ENCODE measurements around the gene CLEC16A. TPM values are rescaled to one million over a fixed set of nuclear protein-coding genes. Genes with fewer than 3 reads are reported as not detected.

CLEC16A gene
- polyA plus RNA-seq, 3 donors = 24.2 to 26.8 (median 24.9) TPM

DNA sequence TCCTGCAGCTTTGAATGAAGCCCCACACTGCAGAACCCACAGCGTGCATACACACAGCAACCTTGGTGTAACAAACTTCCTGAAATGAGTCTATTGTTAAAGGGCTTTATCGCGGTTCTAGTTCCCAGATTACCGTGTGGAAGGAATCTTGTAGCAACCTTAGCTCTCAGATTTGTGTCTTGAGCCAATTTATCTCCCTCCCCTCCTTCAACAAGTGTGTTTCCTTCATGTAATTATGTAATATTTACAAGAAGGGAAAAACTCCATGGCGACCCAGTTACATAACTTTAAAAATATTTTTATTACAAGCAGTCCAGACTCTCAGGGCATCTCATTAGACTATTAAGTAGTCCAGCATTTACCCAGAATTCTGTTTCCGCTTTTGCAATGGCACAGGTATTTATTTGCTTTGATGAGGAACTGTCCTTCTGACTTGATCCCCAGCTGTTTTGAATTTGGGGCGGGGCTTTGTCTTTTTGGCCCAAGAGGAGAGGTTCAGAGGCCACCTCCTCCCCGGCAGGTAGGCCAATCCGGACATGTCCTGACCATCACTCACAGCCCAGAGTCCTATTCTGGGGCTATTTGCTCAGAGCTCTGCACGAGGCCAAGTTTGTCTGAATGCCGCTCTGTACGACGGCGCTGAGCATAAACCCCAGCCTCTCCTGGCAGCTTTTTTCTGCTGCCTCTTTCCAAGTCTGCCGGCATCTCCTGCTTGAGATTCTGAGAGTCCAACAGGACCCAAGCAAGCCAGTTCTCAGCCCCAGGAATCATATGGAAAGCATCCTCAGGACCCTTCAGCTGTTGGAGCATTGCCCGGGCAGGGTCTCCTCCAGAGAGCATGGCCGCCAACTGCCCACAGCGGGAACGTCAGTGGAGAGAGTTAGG, 35.6 kb downstream of the CLEC16A start:
- DNase-seq (ENCODE audit: extremely low read depth in 1 of 11, low read depth in 9 of 11, low spot score in 4 of 11) = no peak

DNA sequence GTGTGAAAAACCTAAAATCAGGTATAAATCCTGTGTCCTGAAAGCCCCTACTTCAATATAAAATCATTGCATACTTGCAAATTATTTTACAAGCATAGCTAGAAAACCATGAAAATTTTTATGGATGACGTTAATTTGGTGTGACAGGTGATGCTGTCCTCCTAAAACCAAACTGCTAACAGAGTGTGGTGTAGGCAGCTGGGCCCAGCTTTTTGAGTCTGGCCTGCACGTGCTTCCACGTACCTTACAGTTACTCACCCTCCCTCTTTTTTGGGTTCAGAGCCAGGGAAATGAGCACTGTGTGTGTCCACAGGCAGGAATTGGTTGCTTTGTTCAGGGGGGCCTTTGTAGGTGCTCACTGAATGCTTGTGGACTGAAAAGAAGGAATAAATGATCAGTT, 36.4 kb downstream of the CLEC16A start:
- no peak for DNase-seq (ENCODE audit: extremely low read depth in 1 of 11, low read depth in 9 of 11, low spot score in 4 of 11)

DNA sequence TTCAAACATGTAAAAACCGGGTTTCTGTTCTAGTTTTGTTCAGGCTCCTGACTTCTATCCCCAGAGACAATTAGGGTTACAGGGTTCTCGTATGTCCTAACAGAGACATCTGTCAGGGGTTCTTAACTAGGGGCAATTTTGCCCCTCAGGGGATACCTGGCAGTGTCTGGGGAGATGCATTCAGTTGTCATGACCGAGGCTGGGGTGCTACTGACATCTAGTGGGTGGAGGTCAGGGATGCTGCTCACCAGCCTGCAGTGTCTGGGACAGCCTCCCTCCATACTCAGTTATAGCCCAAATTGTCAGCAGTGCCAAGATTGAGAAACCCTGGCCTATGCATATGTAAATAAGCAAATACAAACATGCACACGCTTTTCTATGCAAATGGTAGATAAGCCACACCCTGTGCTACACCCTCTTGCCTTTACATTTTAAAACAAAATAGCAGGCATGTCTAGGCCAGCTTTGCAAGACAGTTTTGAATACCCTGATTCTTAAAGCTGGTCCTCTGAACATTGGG, 37.4 kb downstream of the CLEC16A start:
- no peak for DNase-seq (ENCODE audit: extremely low read depth in 1 of 11, low read depth in 9 of 11, low spot score in 4 of 11)

DNA sequence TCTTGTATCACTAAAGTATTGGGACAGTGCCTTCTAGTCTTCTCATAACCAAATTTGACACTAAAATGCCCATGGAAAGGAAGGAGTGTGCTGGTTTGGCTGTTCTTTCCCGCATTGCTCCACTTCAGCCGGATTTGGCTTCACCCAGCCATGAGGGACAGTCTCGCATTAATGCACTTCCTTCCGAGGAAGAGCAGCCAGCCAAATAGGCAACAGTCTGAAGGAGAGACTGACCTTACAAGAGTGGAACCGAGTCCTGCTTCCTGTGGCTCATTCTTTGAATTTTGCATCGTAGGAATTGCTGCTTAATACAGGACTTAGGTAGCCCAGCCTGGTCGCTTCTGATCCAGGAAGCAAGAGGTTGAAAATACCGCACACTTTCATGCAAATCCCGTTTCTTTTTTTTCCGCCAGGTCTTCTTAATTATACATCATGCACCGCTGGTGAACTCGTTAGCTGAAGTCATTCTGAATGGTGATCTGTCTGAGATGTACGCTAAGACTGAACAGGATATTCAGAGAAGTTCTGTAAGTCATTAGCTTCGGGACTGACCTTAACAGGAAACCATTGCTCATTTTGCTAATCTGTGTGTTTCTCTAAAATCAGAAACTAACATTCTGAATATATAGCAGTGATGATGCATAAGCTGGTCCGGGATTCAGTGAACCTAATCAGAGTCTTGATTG, 38.2 kb downstream of the CLEC16A start:
- no peak for DNase-seq (ENCODE audit: extremely low read depth in 1 of 11, low read depth in 9 of 11, low spot score in 4 of 11)

DNA sequence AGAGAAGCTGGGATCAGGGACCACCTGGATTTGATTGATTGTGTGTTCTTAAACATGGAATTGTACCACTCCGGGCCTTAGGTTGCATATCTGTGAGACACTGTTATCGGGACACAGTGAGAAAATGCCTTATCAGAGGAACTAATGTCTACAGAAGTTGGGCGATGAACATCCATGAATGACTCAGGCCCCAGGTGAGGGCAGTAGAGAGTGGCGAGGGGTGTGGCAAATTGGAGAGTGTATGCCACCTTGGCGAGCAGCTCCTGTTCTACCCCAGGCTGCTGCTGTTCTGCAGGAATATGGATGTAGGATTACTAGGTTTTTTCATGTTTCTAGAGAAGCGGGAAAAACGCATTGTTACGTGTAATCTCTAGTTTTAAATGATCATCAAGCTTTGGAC, 38.8 kb downstream of the CLEC16A start:
- no peak for DNase-seq (ENCODE audit: extremely low read depth in 1 of 11, low read depth in 9 of 11, low spot score in 4 of 11)

DNA sequence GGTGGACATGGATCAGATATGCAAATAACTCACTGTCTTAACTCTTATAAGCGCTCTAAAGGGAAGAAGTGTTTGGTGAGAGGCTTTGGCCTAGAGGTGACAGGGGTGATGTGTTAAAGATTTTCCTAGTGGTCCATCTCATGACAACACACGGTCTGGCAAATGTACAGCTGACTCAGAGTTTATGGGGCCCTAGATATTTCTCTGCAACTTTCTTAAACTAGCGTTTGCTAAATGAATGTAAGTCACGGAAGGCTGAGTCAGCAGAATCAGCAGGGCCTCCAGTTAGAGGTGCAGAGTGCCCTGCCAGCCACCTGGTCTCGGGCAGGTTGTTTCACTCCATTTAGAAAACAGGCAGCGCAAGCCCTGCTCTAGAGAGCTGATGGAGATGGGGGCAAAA, 40.1 kb downstream of the CLEC16A start:
- DNase-seq (ENCODE audit: extremely low read depth in 1 of 11, low read depth in 9 of 11, low spot score in 4 of 11) = no peak

DNA sequence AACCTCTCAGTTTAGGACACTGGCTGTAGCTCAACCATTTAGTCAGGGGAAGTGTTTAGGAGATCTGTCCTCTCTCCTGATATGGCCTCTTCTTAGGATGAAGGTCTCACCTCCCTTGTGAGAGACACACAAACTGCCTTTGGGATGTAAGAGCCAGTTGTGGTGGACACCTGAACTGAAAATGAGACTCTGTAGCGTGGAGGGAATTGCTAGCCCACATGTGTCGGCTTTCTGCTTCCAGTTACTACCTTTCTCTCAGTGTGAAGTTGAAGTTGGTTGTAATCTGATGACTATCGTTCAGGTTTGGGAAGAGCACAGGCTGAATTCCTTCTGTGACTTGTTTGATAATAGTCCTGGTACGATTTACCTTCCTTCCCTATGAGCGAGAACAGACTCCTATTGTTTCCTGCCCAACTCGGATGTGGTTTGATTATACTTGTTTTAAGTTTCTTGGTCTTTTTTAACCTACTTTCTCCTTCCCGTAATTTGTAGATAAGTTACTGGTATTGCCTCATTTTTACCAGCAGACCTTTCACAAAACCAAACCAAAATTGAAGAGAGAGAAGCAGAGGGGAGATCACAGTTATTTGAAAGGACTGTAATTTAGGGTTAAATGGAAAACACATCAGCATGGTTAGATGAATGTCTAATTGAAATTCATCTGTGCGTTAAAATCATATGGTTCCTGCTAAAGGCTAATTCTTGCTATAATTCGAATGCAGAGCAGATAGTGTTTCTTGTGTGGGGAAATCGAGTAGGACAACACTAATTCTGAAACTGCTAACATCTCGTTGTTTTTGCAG, 43.2 kb downstream of the CLEC16A start:
- no peak for DNase-seq (ENCODE audit: extremely low read depth in 1 of 11, low read depth in 9 of 11, low spot score in 4 of 11)

DNA sequence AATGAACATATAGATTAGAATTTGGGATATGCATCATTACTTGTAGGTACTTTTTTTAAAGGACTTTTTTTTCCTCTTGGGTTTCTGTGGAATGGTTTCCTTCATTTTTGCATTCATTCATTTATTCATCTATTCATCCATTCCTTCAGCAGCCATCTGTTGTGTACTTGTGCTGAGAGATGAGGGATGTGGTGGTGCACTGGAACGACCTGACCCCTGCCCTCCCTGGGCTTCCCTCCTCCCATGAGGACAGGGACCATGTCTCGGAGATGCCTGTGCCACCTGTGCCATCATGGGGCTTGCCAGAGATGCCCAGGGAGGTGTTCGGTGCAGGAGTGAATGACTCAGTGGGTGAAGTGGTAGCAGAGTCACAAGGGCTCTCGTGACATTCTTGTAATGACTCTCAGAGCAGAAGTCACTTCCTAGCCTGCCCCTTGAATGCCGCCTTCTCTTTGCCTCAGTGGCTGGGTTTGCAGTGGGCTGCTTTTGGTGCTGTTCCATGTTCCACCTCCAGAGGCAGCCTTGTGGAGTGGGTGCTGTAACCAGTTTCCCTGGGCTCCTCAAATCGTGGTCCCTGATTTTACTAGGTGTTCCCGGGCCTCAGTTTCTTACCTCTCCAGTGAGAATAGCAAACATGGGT, 43.9 kb downstream of the CLEC16A start:
- no peak for DNase-seq (ENCODE audit: extremely low read depth in 1 of 11, low read depth in 9 of 11, low spot score in 4 of 11)

DNA sequence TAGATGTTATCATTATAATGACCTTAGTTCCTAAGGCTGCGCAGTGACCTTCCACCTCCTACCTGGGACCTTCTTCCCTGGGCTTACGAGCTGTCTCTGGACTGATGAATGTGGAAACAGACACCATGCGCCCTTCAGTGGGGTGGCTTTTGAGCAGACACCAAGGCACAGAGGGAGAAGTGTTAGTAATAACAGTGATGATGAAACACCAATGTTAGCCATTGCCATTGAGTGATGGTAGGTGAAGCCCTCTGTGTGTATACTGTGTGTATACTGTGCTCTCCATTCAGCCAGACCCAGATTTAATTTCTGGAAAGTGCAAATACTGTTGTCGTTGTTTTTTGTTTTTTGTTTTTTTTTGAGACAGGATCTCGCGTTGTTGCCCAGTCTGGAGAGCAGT, 44.5 kb downstream of the CLEC16A start:
- no peak for DNase-seq (ENCODE audit: extremely low read depth in 1 of 11, low read depth in 9 of 11, low spot score in 4 of 11)

DNA sequence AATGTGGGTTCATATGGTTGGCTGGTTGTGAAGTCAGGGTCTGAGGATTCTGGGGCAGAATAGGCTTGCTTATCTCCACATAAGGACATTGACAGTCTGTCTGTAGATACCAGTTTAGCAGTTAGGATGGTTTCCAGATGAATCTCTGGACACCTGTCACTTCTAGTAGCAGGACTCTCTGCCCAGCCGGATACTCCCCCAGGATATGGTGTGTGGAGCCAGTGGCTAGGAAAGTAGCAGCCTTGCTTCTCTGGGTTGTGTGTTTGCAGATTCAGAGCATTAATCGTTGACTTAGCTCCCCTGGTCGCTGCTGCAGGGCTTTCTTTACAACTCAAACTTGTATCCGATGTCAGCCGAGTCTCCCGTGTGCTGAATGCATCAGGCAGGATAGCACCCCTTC, 45.2 kb downstream of the CLEC16A start:
- DNase-seq (ENCODE audit: extremely low read depth in 1 of 11, low read depth in 9 of 11, low spot score in 4 of 11) = no peak

DNA sequence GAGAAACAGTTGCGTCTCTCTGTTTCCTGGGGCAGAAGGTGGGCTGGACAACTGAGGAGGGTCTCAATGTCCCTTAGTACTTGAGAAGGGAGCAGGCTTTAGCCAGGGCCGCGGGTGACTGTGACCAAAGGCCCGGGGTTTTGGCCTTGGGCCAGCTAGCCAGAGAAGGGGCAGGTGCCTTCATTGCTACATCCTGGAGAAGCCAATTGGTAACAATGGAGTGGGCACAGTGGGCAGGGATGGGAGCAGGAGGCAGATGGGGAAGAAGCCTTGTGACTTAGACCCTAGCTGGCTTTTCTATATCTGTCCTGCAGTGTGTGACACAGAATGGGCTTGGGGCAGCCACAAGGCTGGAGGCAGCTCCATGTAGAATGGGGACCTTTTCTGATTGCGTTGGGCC, 46.0 kb downstream of the CLEC16A start:
- DNase-seq (ENCODE audit: extremely low read depth in 1 of 11, low read depth in 9 of 11, low spot score in 4 of 11) = no peak

DNA sequence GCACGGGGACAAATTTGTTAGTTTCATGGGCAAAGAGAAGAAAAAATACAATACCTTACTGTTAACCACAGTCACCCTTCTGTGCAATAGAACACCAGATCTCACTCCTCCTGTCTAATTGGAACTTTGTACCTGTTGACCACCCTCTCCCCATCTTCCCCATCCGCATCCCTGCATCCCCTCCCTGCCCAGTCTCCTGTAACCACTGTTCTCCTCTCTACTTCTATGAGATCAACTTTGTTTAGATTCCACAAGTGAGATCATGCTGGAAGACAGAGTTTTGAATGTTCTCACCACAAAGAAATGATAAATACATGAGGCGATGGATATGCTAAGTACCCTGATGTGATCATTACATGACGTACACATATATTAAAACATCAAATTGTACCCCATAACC, 47.7 kb downstream of the CLEC16A start:
- DNase-seq (ENCODE audit: extremely low read depth in 1 of 11, low read depth in 9 of 11, low spot score in 4 of 11) = no peak

DNA sequence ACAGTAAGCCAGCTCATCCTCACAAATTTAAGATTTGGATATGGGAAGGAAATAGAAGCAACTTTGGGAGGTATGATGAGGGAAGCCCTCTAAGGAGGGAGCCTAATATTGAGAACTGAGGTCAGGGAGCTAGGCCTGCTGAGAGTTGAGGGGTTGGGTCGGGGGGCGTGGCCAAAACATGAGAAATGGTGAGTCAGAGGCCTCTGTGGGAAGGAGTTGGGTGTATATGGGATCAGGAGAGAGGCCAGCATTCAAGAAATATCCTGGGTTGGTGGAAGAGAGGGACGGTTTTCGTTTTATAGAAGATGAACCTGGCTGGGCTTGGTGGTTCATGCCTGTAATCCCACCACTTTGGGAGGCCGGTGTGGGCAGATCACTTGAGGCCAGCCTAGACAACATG, 48.4 kb downstream of the CLEC16A start:
- DNase-seq (ENCODE audit: extremely low read depth in 1 of 11, low read depth in 9 of 11, low spot score in 4 of 11) = no peak

DNA sequence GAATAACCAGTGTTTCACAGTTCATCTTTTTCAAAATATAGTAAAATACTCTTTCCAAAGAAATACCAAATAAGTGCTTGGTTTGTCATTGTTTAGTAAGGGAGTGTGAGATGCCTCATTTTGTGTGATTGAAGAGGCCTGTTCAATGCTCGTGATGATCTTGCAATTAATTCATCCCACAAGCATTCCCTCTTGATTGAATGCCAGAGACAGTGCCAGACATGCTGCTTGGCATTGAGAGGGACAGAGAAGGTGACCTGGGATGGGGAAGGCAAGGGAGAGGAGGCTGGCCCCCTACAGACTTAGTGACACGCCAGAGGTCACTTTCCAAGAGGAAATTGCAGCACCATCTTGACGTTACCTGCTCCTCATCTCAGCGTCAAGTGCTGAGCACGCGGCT, 49.3 kb downstream of the CLEC16A start:
- no peak for DNase-seq (ENCODE audit: extremely low read depth in 1 of 11, low read depth in 9 of 11, low spot score in 4 of 11)

DNA sequence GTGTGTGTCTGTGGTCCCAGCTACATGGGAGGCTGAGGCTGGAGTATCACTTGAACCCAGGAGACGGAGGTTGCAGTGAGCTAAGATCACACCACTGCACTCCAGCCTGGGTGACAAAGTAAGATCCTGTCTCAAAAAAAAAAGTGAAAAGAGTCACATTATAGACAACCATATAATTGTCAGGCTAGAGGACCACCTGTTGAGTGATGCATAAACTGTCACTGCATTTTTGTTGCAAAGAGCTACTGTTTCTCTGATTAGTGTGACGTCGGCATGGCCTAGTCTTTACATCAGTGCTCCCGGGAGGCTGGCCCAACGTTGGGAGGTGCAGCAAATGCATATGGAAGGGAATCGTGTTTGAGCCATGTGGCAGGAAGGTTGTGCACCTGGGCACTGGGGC, 50.2 kb downstream of the CLEC16A start:
- DNase-seq (ENCODE audit: extremely low read depth in 1 of 11, low read depth in 9 of 11, low spot score in 4 of 11) = no peak

DNA sequence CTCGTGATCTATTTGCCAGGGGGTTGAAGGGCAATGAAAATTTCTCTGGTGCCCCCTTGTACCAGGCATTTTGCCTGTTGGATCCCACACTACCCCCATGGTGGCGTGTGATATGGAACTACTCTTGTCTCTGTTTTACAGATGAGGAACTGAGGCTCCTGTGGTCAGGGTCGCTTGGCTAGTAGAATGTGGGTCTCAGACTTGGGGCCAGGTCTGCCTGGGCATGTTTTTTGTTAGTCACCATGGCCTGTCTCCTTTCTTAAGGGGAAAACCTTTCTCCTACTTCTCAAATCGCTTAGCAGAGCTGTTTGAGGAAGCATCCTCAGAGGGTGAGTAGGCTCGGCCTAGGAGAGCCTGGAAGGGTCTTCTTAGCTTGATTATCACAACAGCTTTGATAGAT, 51.2 kb downstream of the CLEC16A start:
- DNase-seq (ENCODE audit: extremely low read depth in 1 of 11, low read depth in 9 of 11, low spot score in 4 of 11) = no peak

DNA sequence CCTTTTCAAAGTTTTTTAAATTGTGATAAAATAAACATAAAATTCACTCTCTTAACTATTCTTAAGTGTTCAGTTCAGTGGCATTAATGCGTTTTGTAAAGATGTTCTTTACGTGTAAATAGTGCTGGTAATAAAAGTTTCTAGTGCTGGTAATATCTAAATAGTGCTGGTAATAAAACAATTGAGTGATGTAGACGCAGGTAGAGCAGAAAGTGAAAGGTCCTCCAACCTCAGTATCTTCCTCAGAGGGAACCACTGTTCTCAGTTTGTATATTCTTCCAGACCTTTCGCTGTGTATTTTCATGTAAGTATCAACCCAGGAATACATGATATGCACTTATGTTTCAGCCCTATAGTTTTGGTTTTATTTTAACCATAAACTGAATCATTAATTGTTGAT, 53.1 kb downstream of the CLEC16A start:
- DNase-seq (ENCODE audit: extremely low read depth in 1 of 11, low read depth in 9 of 11, low spot score in 4 of 11) = no peak

DNA sequence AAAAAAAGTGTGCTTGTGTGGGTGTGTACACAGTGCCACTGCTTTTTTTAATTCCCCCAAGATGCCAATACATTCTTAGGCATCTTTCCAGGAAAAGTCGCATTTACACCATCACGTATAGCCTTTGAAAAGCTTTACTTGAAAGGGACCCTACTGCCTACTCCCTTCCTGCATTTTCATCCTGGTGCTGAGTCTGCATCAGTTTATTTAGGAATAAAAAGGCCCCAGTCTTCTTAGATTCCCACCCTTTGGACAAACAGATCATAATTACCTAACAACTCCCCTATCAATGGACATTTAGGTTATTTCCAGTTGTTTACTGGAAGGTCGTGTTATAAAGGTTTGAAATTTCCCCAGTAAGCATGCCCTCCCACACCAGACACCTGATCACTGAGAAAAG, 54.9 kb downstream of the CLEC16A start:
- no peak for DNase-seq (ENCODE audit: extremely low read depth in 1 of 11, low read depth in 9 of 11, low spot score in 4 of 11)

DNA sequence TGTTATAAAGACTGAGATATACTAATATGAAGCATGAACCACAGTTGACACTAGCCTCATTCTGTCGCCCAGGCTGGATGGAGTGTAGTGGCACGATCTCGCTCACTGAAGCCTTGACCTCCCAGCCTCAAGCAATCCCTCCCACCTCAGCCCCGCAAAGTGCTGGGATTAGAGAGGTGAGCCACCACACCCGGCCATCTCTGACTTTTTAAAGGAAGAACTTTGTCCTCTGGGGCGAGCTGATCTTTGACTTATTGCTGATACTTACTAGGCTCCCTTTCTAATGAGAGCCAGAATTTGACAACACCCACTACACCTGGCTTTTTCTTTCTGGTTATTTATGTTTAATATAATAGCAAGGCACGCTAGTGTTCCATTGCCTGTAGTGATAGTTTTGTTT, 57.2 kb downstream of the CLEC16A start:
- no peak for DNase-seq (ENCODE audit: extremely low read depth in 1 of 11, low read depth in 9 of 11, low spot score in 4 of 11)
